OCI-LY7 (cell line): Measurements from ENCODE around the gene TIGD3. TPM values are rescaled to one million over a fixed set of nuclear protein-coding genes. Genes with fewer than 3 reads are reported as not detected.
A peak's percentile ranks its signal among the peaks of the same experiment; 100 is the strongest.

Experiments
- BruUV-seq: library from RNA; stranded (reverse); fragments of 400-500 nt; replicated peaks from 2 replicates; lab custom pipeline; 2021; lab: Mats Ljungman, UMichigan
- CTCF ChIA-PET: fragments of 300-600 bp; sonication (Branson Sonifier 250); formaldehyde crosslinking; loops from one replicate; lab custom pipeline; 2022; ENCODE audit warnings: antibody characterized with exemption; ENCODE audit not compliant: unreplicated experiment; lab: Charles Lee
- POLR2A ChIA-PET: fragments of 300-600 bp; sonication (Branson Sonifier 250); formaldehyde crosslinking; loops from one replicate; lab custom pipeline; 2022; ENCODE audit warnings: antibody characterized with exemption; lab: Charles Lee
- DNase-seq: peaks from one replicate; pipeline ENCODE4 v3.0.0-alpha.2; 2015; ENCODE audit warnings: low spot score
- H2AFZ ChIP-seq: fragments of 200-600 bp; sonication (generic), shearing (Covaris generic); 2 replicates; pipeline ENCODE4 v1.6.1; 2014; ENCODE audit warnings: mild to moderate bottlenecking, antibody characterized with exemption, low read length, moderate library complexity
- H3K27ac ChIP-seq: fragments of 200-600 bp; sonication (generic); 2 replicates; pipeline ENCODE4 v1.5.1; 2014; ENCODE audit warnings: mixed run types, low read depth, mild to moderate bottlenecking, moderate library complexity, low read length, inconsistent platforms; ENCODE audit not compliant: poor library complexity, severe bottlenecking
- H3K36me3 ChIP-seq: fragments of 200-600 bp; sonication (generic); 2 replicates; pipeline ENCODE4 v1.6.1; 2014; ENCODE audit warnings: mild to moderate bottlenecking, antibody characterized with exemption, low read length, moderate library complexity, mixed read lengths; ENCODE audit not compliant: insufficient read depth
- H3K4me1 ChIP-seq: fragments of 200-600 bp; sonication (generic); 2 replicates; pipeline ENCODE4 v1.5.1; 2014; ENCODE audit warnings: mild to moderate bottlenecking, low read length; ENCODE audit not compliant: insufficient read depth, poor library complexity, severe bottlenecking
- H3K4me2 ChIP-seq: fragments of 200-600 bp; sonication (generic); 2 replicates; pipeline ENCODE4 v1.6.1; 2014; ENCODE audit warnings: mild to moderate bottlenecking, low read length
- H3K4me3 ChIP-seq: fragments of 200-600 bp; sonication (generic); 2 replicates; pipeline ENCODE4 v1.5.1; 2014; ENCODE audit warnings: mild to moderate bottlenecking, low read depth, low read length; ENCODE audit not compliant: poor library complexity, severe bottlenecking
- H3K79me2 ChIP-seq: fragments of 200-600 bp; sonication (generic); 2 replicates; pipeline ENCODE4 v1.6.1; 2016; ENCODE audit warnings: low read depth, mild to moderate bottlenecking, low read length, moderate library complexity, mixed read lengths; ENCODE audit not compliant: insufficient read depth
- H3K9me2 ChIP-seq: fragments of 200-600 bp; sonication (generic); 2 replicates; pipeline ENCODE4 v1.6.1; 2016; ENCODE audit warnings: mild to moderate bottlenecking, low read length, mixed read lengths; ENCODE audit not compliant: insufficient read depth
- H3K9me3 ChIP-seq: fragments of 200-600 bp; sonication (generic); 2 replicates; pipeline ENCODE4 v1.6.1; 2014; ENCODE audit warnings: mild to moderate bottlenecking, mixed run types, low read length, mixed read lengths
- H4K20me1 ChIP-seq: fragments of 200-600 bp; sonication (generic); 2 replicates; pipeline ENCODE4 v1.6.1; 2014; ENCODE audit warnings: mild to moderate bottlenecking, antibody characterized with exemption, low read length, moderate library complexity, mixed read lengths; ENCODE audit not compliant: insufficient read depth
- CTCF ChIP-seq: fragments of 200-600 bp; sonication (generic); conservative IDR thresholded peaks from 2 replicates; pipeline ENCODE4 v1.5.1; 2014; ENCODE audit warnings: mild to moderate bottlenecking, antibody characterized with exemption, low read length, moderate library complexity, mixed read lengths
- EZH2phosphoT487 ChIP-seq: fragments of 200-600 bp; sonication (generic); IDR thresholded peaks from 2 replicates; pipeline ENCODE4 v1.6.1; 2018; ENCODE audit warnings: low read depth, borderline replicate concordance, mild to moderate bottlenecking, mixed run types, antibody characterized with exemption, low read length, moderate library complexity, mixed read lengths
- intact Hi-C: fragments of 100-400 bp; cut with micrococcal nuclease; formaldehyde crosslinking; loops from one replicate; pipeline ENCODE4 v1.10.0; 2022; ENCODE audit not compliant: unreplicated experiment
- total RNA-seq, 2 experiments: library from RNA; depleted of rRNA in 1 of 2; stranded (reverse); fragments of >200 nt in 1 of 2; shearing (Covaris generic) in 1 of 2; gene quantifications; 2 replicates each; pipeline ENCODE4 v1.2.3, GENCODE V29; 2014 to 2022

The TIGD3 gene
- total RNA-seq, 2 experiments from 2014 or later: 2.0 to 2.7 TPM

- POLR2A ChIA-PET: no interaction called here
Observed at GRCh38 chr11:65325435-65325834, 29.1 kb upstream of the TIGD3 start.

GRCh38 chr11:65327021-65327420 lies 27.5 kb upstream of the TIGD3 start:
- H2AFZ ChIP-seq: no peak overlapping the region
- ChIA-PET CTCF (no interaction called here), POLR2A (interaction anchor here (0.6 kb wide), 1 partner anchor 1144 kb away, joined by 3 read pairs; no protein-coding TSS in a partner anchor)
- H3K4me2 ChIP-seq: no peak overlapping the region
- no TSS peak for BruUV-seq
- no peaks in the 10 kb centered on the region for H3K9me2 ChIP-seq
- H3K4me1 ChIP-seq: peaks cover 8% of the 10 kb centered on the region
- no peaks in the 10 kb centered on the region for H3K9me3 ChIP-seq
- H3K4me3 ChIP-seq: no peak overlapping the region
- no peak overlapping the region for H3K27ac ChIP-seq
- intact Hi-C loops: no loop called here
- TF ChIP-seq CTCF: no peak
- no peak for TF ChIP-seq EZH2phosphoT487
- no peak for DNase-seq
- H3K79me2 ChIP-seq: no peaks in the 10 kb centered on the region
- H4K20me1 ChIP-seq: no peaks in the 10 kb centered on the region
- H3K36me3 ChIP-seq: no peaks in the 10 kb centered on the region

More at GRCh38 chr11:65325435-65325834, 29.1 kb upstream of the TIGD3 start:
- TF ChIP-seq CTCF (no peak), EZH2phosphoT487 (no peak)
- Histone ChIP-seq H2AFZ (no peak overlapping the region), H4K20me1 (no peaks in the 10 kb centered on the region), H3K9me2 (no peaks in the 10 kb centered on the region), H3K36me3 (no peaks in the 10 kb centered on the region), H3K79me2 (no peaks in the 10 kb centered on the region), H3K4me2 (no peak overlapping the region), H3K27ac (no peak overlapping the region), H3K4me3 (no peak overlapping the region), H3K4me1 (peaks cover 8% of the 10 kb centered on the region), H3K9me3 (no peaks in the 10 kb centered on the region)
- BruUV-seq: no TSS peak
- intact Hi-C loops: no loop called here
- no peak for DNase-seq
- CTCF ChIA-PET: no interaction called here

GRCh38 chr11:65329478-65329877 lies 25.1 kb upstream of the TIGD3 start:
- ChIA-PET POLR2A (interaction anchor here (0.6 to 1.3 kb wide), 6 partner anchors 9 to 876 kb away, joined by 3 to 4 read pairs (median 4); no protein-coding TSS in a partner anchor), CTCF (interaction anchor here (0.7 to 1.8 kb wide), 5 partner anchors 12 to 65 kb away, joined by 3 to 5 read pairs (median 4); no protein-coding TSS in a partner anchor)
- Histone ChIP-seq H3K4me1 (peaks cover 8% of the 10 kb centered on the region), H4K20me1 (peaks cover 2% of the 10 kb centered on the region; the same call in 1 of the 2 replicates), H3K4me2 (peak overlapping the region; percentile 71), H3K36me3 (no peaks in the 10 kb centered on the region), H3K79me2 (peaks cover 8% of the 10 kb centered on the region), H2AFZ (peak overlapping the region; percentile 96), H3K4me3 (peak overlapping the region; percentile 44), H3K9me3 (no peaks in the 10 kb centered on the region), H3K27ac (peak overlapping the region; percentile 63), H3K9me2 (no peaks in the 10 kb centered on the region)
- intact Hi-C loops: no loop called here
- BruUV-seq: TSS peak; percentile 88
- DNase-seq: no peak
- no peak for TF ChIP-seq EZH2phosphoT487
- no peak for TF ChIP-seq CTCF
